Loucy (cell line): ENCODE measurements around the gene NMUR1.

ENCODE experiments used
- CTCF ChIP-seq: fragments of 200-600 bp; sonication (generic); conservative IDR thresholded peaks from 2 replicates; pipeline ENCODE4 v1.5.1; 2014; ENCODE audit warnings: mild to moderate bottlenecking, antibody characterized with exemption, low read length
- EZH2phosphoT487 ChIP-seq: fragments of 200-600 bp; IDR thresholded peaks from 2 replicates; pipeline ENCODE4 v1.6.1; 2018; ENCODE audit warnings: antibody characterized with exemption, mild to moderate bottlenecking, moderate library complexity, borderline replicate concordance

DNA sequence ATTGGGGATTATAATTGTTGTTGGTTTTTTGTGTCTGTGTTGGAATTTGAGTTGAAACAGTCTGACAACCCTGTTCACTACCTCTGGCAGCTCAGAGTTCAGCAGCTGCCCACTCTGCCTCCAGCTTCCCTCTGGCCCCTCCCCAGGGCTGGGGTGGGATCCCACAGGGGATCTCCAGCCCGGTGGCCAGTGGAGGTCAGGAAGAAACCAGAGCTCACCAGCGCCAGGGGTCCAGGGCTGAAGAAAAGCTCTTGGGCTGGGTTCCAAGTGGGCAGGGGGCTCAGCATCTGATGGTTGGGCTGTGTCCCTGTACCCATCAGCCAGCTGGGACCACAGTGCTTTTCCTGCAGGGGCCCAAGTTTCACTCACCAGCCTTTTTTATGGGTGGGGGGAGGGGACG, 49.5 kb downstream of the NMUR1 start:
- TF ChIP-seq EZH2phosphoT487: no peak
- TF ChIP-seq CTCF: no peak
